Panc1 (cell line): ENCODE measurements around the gene ATP10A. TPM values are rescaled to one million over a fixed set of nuclear protein-coding genes. Genes with fewer than 3 reads are reported as not detected.

Source experiments
- ATAC-seq: fragments of 200-7000 bp; cut with Tn5 transposase; 2 replicates; pipeline ENCODE4 v1.9.1; 2020; ENCODE audit warnings: mild to moderate bottlenecking, moderate library complexity
- BruUV-seq: library from RNA; stranded (reverse); fragments of 400-500 nt; replicated peaks from 2 replicates; lab custom pipeline; 2021; lab: Mats Ljungman, UMichigan
- CTCF ChIA-PET: fragments of 300-600 bp; sonication (Branson Sonifier 250); formaldehyde crosslinking; loops from one replicate; lab custom pipeline; 2022; ENCODE audit warnings: antibody characterized with exemption; lab: Charles Lee
- POLR2A ChIA-PET: fragments of 300-600 bp; sonication (Branson Sonifier 250); formaldehyde crosslinking; loops from one replicate; lab custom pipeline; 2022; ENCODE audit warnings: antibody characterized with exemption; lab: Charles Lee
- DNase-seq: peaks from one replicate; pipeline ENCODE4 v3.0.0-alpha.2; 2010; ENCODE audit warnings: low read depth, low spot score
- H3K27ac ChIP-seq: 2 replicates; pipeline ENCODE4 v1.5.1; 2011; ENCODE audit warnings: mild to moderate bottlenecking, low read length, inconsistent platforms
- H3K27me3 ChIP-seq: fragments of 200-500 bp; sonication (Bioruptor generic); 2 replicates; pipeline ENCODE4 v1.6.0; 2014; ENCODE audit warnings: low read length, inconsistent platforms; ENCODE audit not compliant: control insufficient read depth, insufficient read depth
- H3K36me3 ChIP-seq: fragments of 200-500 bp; sonication (Bioruptor generic); 2 replicates; pipeline ENCODE4 v1.5.1; 2014; ENCODE audit warnings: inconsistent platforms, mild to moderate bottlenecking, low read length, moderate library complexity; ENCODE audit not compliant: control insufficient read depth, insufficient read depth
- H3K4me1 ChIP-seq: 2 replicates; pipeline ENCODE4 v1.5.1; 2011; ENCODE audit warnings: inconsistent platforms, mild to moderate bottlenecking, low read length, moderate library complexity; ENCODE audit not compliant: control insufficient read depth, insufficient read depth
- H3K4me3 ChIP-seq, 2 experiments: 2 replicates each; pipeline ENCODE4 v1.5.1; 2011 to 2012; ENCODE audit warnings: low read depth in 2 of 2, low read length in 2 of 2, mild to moderate bottlenecking in 2 of 2, inconsistent platforms in 1 of 2, moderate library complexity in 1 of 2
- H3K9me3 ChIP-seq: fragments of 200-500 bp; sonication (Bioruptor generic); 2 replicates; pipeline ENCODE4 v1.5.1; 2014; ENCODE audit warnings: low read depth, mild to moderate bottlenecking, inconsistent platforms, low read length, moderate library complexity; ENCODE audit not compliant: control insufficient read depth, insufficient read depth
- CTCF ChIP-seq: fragments of 450-650 bp; IDR thresholded peaks from 2 replicates; pipeline ENCODE4 v1.5.1; 2017; ENCODE audit warnings: mild to moderate bottlenecking
- POLR2AphosphoS5 ChIP-seq: IDR thresholded peaks from 2 replicates; pipeline ENCODE4 v1.6.1; 2012; ENCODE audit warnings: mild to moderate bottlenecking, low read depth, low read length, moderate library complexity
- REST ChIP-seq, 2 experiments: IDR thresholded peaks; 2 replicates each; pipeline ENCODE4 v1.6.1; 2011 to 2012; ENCODE audit warnings: low read depth in 2 of 2, control low read depth in 1 of 2, low read length in 1 of 2, mild to moderate bottlenecking in 1 of 2, moderate library complexity in 1 of 2; ENCODE audit not compliant: insufficient read depth in 1 of 2
- SIN3A ChIP-seq: IDR thresholded peaks from 2 replicates; pipeline ENCODE4 v1.6.1; 2012; ENCODE audit warnings: low read depth, mild to moderate bottlenecking, low read length, moderate library complexity, borderline replicate concordance; ENCODE audit not compliant: insufficient read depth
- TCF7L2 ChIP-seq: IDR thresholded peaks from 2 replicates; pipeline ENCODE4 v1.6.1; 2011; ENCODE audit warnings: mild to moderate bottlenecking, low read depth, low read length, inconsistent platforms
- in situ Hi-C: cut with HindIII; loops from 2 replicates; pipeline ENCODE4 v1.10.0; 2016; ENCODE audit warnings: low sequenced_read_pairs, low pct_unique_long_range_greater_than_20kb
- intact Hi-C: fragments of 100-400 bp; cut with micrococcal nuclease; formaldehyde crosslinking; loops from one replicate; pipeline ENCODE4 v1.10.0; 2022; ENCODE audit not compliant: unreplicated experiment
- total RNA-seq: library from RNA; stranded (reverse); gene quantifications from one replicate; pipeline ENCODE4 v1.2.1, GENCODE V29; 2021; ENCODE audit not compliant: unreplicated experiment

Gene ATP10A
- total RNA-seq, 1 experiment from 2014 or later, result 0.31 TPM

GRCh38 chr15:25705433-25706115 lies 157.6 kb downstream of the ATP10A start:
- in situ Hi-C loops (no loop called here), intact Hi-C loops (no loop called here)
- no peak overlapping the region for H3K27ac ChIP-seq
- DNase-seq, result no peak
- CTCF ChIA-PET, result interaction anchor here (0.6 kb wide), 1 partner anchor 10 kb away, joined by 9 read pairs; no protein-coding TSS in a partner anchor
- TF ChIP-seq REST (IDR thresholded peaks at IDR 0.05; ENCODE audit: insufficient read depth in 1 of 2, low read depth in 2 of 2, low read length in 1 of 2) (no peak), CTCF (no peak), POLR2AphosphoS5 (no peak), SIN3A (no peak), TCF7L2 (no peak)
- no peaks in the 10 kb centered on the region; the same call in 1 of the 2 replicates for H3K27me3 ChIP-seq
- BruUV-seq, result no TSS peak
- POLR2A ChIA-PET, result no interaction called here
- H3K4me1 ChIP-seq, result no peaks in the 10 kb centered on the region
- H3K9me3 ChIP-seq, result no peaks in the 10 kb centered on the region
- ATAC-seq, result no peak
- H3K4me3 ChIP-seq, result no peak overlapping the region
- H3K36me3 ChIP-seq, result no peaks in the 10 kb centered on the region

GRCh38 chr15:25703726-25704125 lies 159.4 kb downstream of the ATP10A start:
- CTCF ChIA-PET, result no interaction called here
- no peak for ATAC-seq
- no TSS peak for BruUV-seq

More at GRCh38 chr15:25703726-25704125, 159.4 kb downstream of the ATP10A start:
- Histone ChIP-seq H3K27ac (no peak overlapping the region), H3K9me3 (no peaks in the 10 kb centered on the region), H3K36me3 (no peaks in the 10 kb centered on the region), H3K27me3 (no peaks in the 10 kb centered on the region; the same call in 1 of the 2 replicates), H3K4me1 (no peaks in the 10 kb centered on the region), H3K4me3 (no peak overlapping the region)
- in situ Hi-C loops (no loop called here), intact Hi-C loops (no loop called here)
- DNase-seq, result no peak
- POLR2A ChIA-PET, result no interaction called here
- no peak for TF ChIP-seq POLR2AphosphoS5
- TF ChIP-seq SIN3A, result no peak
- TF ChIP-seq TCF7L2, result no peak
- no peak for TF ChIP-seq CTCF
- no peak for TF ChIP-seq REST (IDR thresholded peaks at IDR 0.05; ENCODE audit: insufficient read depth in 1 of 2, low read depth in 2 of 2, low read length in 1 of 2)
